Suprapubic skin (tissue), 3 donors: ENCODE results near the gene MAGI1.

ENCODE experiments used
- CTCF ChIP-seq, 2 donors: fragments of 200-600 bp in 1 of 2; fragments of 450-650 bp in 1 of 2; sonication (generic) in 1 of 2; IDR thresholded peaks; one replicate each; pipeline ENCODE4 v1.5.1; 2016 to 2019; ENCODE audit warnings: antibody characterized with exemption in 2 of 2, mild to moderate bottlenecking in 1 of 2, moderate library complexity in 1 of 2
- EP300 ChIP-seq: sonication (generic); formaldehyde crosslinking; IDR thresholded peaks from one replicate; pipeline ENCODE4 v1.6.1; 2017; ENCODE audit warnings: antibody characterized with exemption
- POLR2A ChIP-seq, 2 donors: fragments of 450-650 bp; IDR thresholded peaks; one replicate each; pipeline ENCODE4 v1.6.1; 2017; ENCODE audit warnings: antibody characterized with exemption in 2 of 2, mild to moderate bottlenecking in 2 of 2, moderate library complexity in 2 of 2

GRCh38 chr3:65751123-65751700 lies 287.5 kb downstream of the MAGI1 start:
- TF ChIP-seq CTCF (IDR thresholded peaks at IDR 0.05) (peak in 1 of 2 donors; percentile 44), POLR2A (IDR thresholded peaks at IDR 0.05) (no peak), EP300 (no peak)
